ENCODE data around the gene PNRC1.

DNA sequence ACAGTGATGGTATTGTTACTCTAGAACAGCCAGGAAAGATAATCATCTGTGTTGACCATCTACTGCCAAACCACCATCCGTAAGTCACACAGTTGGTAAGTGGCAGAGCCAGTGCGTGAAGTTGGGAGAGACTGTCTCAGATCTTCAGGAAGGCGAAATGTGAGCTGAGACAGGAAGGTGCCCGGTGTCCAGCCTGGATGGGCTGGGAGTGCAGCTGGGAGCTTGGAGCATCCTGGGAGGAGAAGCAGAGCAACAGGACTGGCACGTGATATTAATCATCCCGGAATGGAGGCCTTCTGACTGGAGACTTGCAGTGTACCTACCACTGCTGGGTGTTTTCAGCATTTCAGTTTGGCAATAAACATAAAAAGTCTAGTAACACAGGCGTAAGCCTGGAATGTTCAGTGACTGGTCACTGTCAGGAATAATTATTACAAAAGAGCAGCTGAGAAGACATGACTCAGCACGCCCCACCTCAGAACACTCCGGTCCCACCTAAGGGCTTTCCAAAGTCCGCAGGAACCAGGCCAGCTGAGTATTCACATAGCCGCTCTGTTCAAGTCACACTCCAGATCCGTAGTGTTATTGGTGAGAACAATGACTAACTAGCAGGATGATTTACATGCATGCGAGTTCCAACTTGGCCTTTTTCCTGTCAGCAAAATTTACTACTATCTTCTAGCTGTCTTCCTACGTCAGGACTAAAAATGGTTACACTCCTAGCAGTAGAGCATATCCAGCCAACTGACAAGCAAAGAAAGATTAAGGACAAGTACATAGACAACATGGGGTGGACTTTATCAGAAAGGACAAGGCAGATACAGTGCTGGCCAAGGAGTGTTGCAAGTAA, 45.1 kb upstream of the PNRC1 start:
- TF ChIP-seq, protein P1, sequence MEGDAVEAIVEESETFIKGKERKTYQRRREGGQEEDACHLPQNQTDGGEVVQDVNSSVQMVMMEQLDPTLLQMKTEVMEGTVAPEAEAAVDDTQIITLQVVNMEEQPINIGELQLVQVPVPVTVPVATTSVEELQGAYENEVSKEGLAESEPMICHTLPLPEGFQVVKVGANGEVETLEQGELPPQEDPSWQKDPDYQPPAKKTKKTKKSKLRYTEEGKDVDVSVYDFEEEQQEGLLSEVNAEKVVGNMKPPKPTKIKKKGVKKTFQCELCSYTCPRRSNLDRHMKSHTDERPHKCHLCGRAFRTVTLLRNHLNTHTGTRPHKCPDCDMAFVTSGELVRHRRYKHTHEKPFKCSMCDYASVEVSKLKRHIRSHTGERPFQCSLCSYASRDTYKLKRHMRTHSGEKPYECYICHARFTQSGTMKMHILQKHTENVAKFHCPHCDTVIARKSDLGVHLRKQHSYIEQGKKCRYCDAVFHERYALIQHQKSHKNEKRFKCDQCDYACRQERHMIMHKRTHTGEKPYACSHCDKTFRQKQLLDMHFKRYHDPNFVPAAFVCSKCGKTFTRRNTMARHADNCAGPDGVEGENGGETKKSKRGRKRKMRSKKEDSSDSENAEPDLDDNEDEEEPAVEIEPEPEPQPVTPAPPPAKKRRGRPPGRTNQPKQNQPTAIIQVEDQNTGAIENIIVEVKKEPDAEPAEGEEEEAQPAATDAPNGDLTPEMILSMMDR (conservative IDR thresholded peaks at IDR 0.05 in 1 of 2, IDR thresholded peaks at IDR 0.05 in 1 of 2; ENCODE audit: extremely low read depth in 1 of 2, insufficient read depth in 1 of 2, low read depth in 1 of 2, low read length in 2 of 2): no peak
- no peak for TF ChIP-seq EZH2 (IDR thresholded peaks at IDR 0.05; ENCODE audit: borderline replicate concordance, low read length)
